HFF-Myc (cell line): ENCODE measurements around the gene PPP1R3A.

Experiments used
- DNase-seq: peaks from one replicate; pipeline ENCODE4 v3.0.0-alpha.2; 2011; ENCODE audit warnings: low read depth; ENCODE audit errors: extremely low read depth
- H3K4me3 ChIP-seq: replicated peaks from 2 replicates; pipeline ENCODE4 v1.5.1; 2011; ENCODE audit warnings: low read depth, mild to moderate bottlenecking, control low read depth, low read length
- TF ChIP-seq, protein P1 (sequence below): IDR thresholded peaks from 2 replicates; pipeline ENCODE4 v1.5.1; 2012; ENCODE audit warnings: mild to moderate bottlenecking, low read depth, low read length, control low read depth; ENCODE audit errors: missing control alignments

PPP1R3A gene

DNA sequence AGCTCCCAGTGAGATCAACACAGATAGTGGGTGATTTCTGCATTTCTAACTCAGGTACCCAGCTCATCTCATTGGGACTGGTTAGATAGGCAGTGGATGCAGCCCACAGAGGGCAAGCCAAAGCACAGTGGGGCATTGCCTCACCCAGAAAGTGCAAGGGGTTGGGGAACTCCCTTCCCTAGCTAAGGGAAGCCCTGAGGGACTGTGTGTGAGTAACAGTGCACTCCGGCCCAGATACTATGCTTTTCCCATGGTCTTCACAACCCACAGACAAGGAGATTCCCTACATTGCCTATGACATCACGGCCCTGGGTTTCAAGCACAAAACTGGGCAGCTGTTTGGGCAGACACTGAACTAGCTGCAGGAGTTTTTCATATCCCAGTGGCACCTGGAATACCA lies 62.8 kb downstream of the PPP1R3A start:
- no peak for DNase-seq
- H3K4me3 ChIP-seq = no peak overlapping the region
- TF ChIP-seq, protein P1, sequence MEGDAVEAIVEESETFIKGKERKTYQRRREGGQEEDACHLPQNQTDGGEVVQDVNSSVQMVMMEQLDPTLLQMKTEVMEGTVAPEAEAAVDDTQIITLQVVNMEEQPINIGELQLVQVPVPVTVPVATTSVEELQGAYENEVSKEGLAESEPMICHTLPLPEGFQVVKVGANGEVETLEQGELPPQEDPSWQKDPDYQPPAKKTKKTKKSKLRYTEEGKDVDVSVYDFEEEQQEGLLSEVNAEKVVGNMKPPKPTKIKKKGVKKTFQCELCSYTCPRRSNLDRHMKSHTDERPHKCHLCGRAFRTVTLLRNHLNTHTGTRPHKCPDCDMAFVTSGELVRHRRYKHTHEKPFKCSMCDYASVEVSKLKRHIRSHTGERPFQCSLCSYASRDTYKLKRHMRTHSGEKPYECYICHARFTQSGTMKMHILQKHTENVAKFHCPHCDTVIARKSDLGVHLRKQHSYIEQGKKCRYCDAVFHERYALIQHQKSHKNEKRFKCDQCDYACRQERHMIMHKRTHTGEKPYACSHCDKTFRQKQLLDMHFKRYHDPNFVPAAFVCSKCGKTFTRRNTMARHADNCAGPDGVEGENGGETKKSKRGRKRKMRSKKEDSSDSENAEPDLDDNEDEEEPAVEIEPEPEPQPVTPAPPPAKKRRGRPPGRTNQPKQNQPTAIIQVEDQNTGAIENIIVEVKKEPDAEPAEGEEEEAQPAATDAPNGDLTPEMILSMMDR = no peak

DNA sequence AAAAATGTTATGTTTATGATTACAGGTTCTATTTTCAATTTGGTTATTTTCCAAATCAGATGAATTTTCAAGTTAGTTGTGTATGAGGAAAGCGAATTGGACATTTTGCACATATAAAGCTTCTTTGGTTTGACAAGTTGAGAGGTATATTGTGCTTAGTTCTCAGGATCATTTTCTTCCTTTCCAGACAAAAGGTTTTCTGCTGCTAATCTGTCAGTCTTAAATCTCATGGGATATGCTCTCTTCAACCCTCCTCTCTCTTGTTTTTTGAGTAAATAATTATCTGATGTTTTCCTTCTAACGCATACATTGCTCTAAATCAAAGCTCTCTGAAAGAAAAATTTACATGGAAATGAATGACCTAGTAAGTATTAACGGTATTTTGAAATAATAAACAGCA lies 77.9 kb downstream of the PPP1R3A start:
- DNase-seq = no peak
- TF ChIP-seq, protein P1 = no peak
- no peak overlapping the region for H3K4me3 ChIP-seq

GRCh38 chr7:113835367-113835766 lies 83.4 kb downstream of the PPP1R3A start:
- no peak for DNase-seq
- H3K4me3 ChIP-seq = no peak overlapping the region
- TF ChIP-seq, protein P1 = no peak

DNA sequence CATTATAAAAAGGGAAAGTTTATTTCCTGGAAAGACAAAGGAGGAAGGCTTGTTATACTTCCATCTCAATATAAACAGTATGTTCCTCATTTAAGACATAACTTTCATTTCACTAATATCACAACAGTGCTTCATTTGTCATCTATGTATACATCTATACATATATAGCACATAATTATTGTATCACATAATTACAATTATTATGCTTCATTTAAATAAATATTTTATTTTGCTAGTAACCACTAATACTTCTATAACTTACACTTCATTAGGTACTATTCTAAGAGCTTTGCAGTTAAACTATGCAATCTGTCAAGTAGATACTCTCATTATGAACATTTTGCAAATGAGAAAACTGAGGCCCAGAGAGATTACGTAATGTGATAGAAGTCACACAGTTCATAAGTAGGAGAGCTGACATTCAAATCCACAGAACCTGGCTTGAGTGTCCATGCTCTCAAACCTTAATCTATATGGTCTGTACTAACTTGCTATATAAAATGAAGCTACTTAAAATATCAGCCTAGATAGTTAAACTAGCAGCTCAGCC lies 86.5 kb downstream of the PPP1R3A start:
- TF ChIP-seq, protein P1 = no peak
- H3K4me3 ChIP-seq = no peak overlapping the region
- DNase-seq = no peak

DNA sequence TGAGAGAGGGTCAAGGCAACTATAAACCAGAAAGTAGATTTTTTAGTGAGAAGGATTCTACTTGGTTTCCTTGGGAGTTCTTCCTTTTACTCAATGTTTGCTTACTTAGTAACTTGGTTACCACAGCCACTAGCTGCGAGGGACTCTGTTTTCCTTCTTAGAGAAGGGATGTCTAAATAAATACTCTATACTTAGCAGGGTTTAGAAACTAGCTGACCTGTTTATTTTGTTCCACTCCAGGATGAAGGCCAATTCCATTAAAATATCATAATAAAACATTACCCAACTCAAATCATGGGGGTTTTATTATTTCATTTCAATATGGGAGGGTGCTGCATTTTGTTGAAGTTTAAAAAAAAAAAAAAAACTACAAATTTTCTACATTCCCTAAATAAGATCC lies 87.3 kb downstream of the PPP1R3A start:
- no peak for DNase-seq
- TF ChIP-seq, protein P1 = no peak
- no peak overlapping the region for H3K4me3 ChIP-seq

DNA sequence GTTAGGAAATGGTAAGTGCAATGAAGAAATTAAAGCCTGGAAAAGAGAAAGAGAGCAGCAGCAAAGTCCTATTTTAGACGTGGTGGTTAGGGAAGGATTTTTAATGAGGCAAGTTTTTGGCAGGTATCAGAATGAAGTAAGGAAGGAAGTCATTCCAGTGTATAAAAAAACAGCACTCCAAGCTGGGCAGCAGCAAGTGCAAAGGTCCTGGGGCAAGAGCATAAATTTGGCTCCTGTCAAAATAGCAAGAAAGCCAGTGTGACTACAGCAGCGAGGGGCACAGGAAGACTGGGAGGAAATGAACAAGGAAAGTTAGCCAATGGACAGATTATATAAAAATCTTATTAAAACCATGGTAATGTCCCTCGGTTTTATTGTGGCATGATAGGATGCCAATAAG lies 90.2 kb downstream of the PPP1R3A start:
- TF ChIP-seq, protein P1 = no peak
- no peak for DNase-seq
- no peak overlapping the region for H3K4me3 ChIP-seq
